A673 (cell line): Measurements from ENCODE around the gene NUDT14. TPM values are rescaled to one million over a fixed set of nuclear protein-coding genes. Genes with fewer than 3 reads are reported as not detected.

Experiments used
- BruUV-seq: library from RNA; stranded (reverse); fragments of 400-500 nt; replicated peaks from 2 replicates; lab custom pipeline; 2021; lab: Mats Ljungman, UMichigan
- CTCF ChIA-PET: fragments of 300-600 bp; sonication (Branson Sonifier 250); formaldehyde crosslinking; loops from one replicate; lab custom pipeline; 2022; ENCODE audit warnings: antibody characterized with exemption; lab: Charles Lee
- POLR2A ChIA-PET: fragments of 300-600 bp; sonication (Branson Sonifier 250); formaldehyde crosslinking; loops from one replicate; lab custom pipeline; 2022; ENCODE audit warnings: antibody characterized with exemption; ENCODE audit not compliant: low non-redundant PET; lab: Charles Lee
- DNase-seq: peaks from one replicate; pipeline ENCODE4 v3.0.0-alpha.2; 2015; ENCODE audit warnings: low spot score
- H3K27ac ChIP-seq: fragments of 200-600 bp; sonication (generic); 2 replicates; pipeline ENCODE4 v1.5.1; 2016; ENCODE audit warnings: mixed run types, low read depth, mild to moderate bottlenecking, mixed read lengths, antibody characterized with exemption, low read length; ENCODE audit not compliant: poor library complexity, severe bottlenecking
- H3K27me3 ChIP-seq: fragments of 200-600 bp; sonication (generic); replicated peaks from 2 replicates; pipeline ENCODE4 v1.6.1; 2017; ENCODE audit warnings: mixed run types, low read depth, mild to moderate bottlenecking, mixed read lengths, antibody characterized with exemption, low read length; ENCODE audit not compliant: insufficient read depth, poor library complexity
- H3K36me3 ChIP-seq: fragments of 200-600 bp; sonication (generic); 2 replicates; pipeline ENCODE4 v1.6.1; 2016; ENCODE audit warnings: mixed run types, mild to moderate bottlenecking, mixed read lengths, antibody characterized with exemption, low read length; ENCODE audit not compliant: insufficient read depth, poor library complexity, severe bottlenecking
- H3K4me1 ChIP-seq: fragments of 200-600 bp; sonication (generic); 2 replicates; pipeline ENCODE4 v1.6.1; 2017; ENCODE audit warnings: mixed run types, mild to moderate bottlenecking, mixed read lengths, antibody characterized with exemption, low read length; ENCODE audit not compliant: insufficient read depth, poor library complexity, severe bottlenecking
- H3K4me3 ChIP-seq: fragments of 200-600 bp; sonication (generic); 2 replicates; pipeline ENCODE4 v1.5.1; 2016; ENCODE audit warnings: low read depth, mixed run types, mild to moderate bottlenecking, mixed read lengths, low read length; ENCODE audit not compliant: poor library complexity, severe bottlenecking
- H3K9me3 ChIP-seq: fragments of 200-600 bp; sonication (generic); 2 replicates; pipeline ENCODE4 v1.6.1; 2016; ENCODE audit warnings: mixed run types, low read depth, mild to moderate bottlenecking, mixed read lengths, antibody characterized with exemption, low read length; ENCODE audit not compliant: poor library complexity, severe bottlenecking
- CTCF ChIP-seq: fragments of 300-800, 200-600 bp; sonication (generic); conservative IDR thresholded peaks from 2 replicates; pipeline ENCODE4 v1.5.1; 2017; ENCODE audit warnings: low read depth, mild to moderate bottlenecking, antibody characterized with exemption, low read length, moderate library complexity, mixed read lengths
- EZH2 ChIP-seq: fragments of 200-600 bp; sonication (generic); IDR thresholded peaks from 2 replicates; pipeline ENCODE4 v1.6.1; 2017; ENCODE audit warnings: borderline replicate concordance, low read depth, mild to moderate bottlenecking, mixed read lengths, antibody characterized with exemption, low read length; ENCODE audit not compliant: poor library complexity, severe bottlenecking
- intact Hi-C: fragments of 100-400 bp; cut with micrococcal nuclease; formaldehyde crosslinking; loops from one replicate; pipeline ENCODE4 v1.10.0; 2022; ENCODE audit not compliant: unreplicated experiment
- total RNA-seq: library from RNA; stranded (reverse); gene quantifications from 2 replicates; pipeline ENCODE4 v1.2.3, GENCODE V29; 2021

The NUDT14 gene
- total RNA-seq, 1 experiment from 2014 or later, result 30.8 TPM

- no peak for DNase-seq
- no TSS peak for BruUV-seq
- CTCF ChIA-PET, result no interaction called here
- Histone ChIP-seq H3K4me3 (no peak overlapping the region), H3K36me3 (no peaks in the 10 kb centered on the region), H3K4me1 (no peaks in the 10 kb centered on the region), H3K9me3 (no peaks in the 10 kb centered on the region), H3K27ac (no peak overlapping the region), H3K27me3 (no peaks in the 10 kb centered on the region)
- intact Hi-C loops, result no loop called here
- POLR2A ChIA-PET, result no interaction called here
- TF ChIP-seq EZH2 (no peak), CTCF (no peak)
Observed at GRCh38 chr14:105212541-105213300, 31.6 kb upstream of the NUDT14 start.

GRCh38 chr14:105211758-105212089, 30.6 kb upstream of the NUDT14 start:
- no TSS peak for BruUV-seq
- CTCF ChIA-PET, result no interaction called here

GRCh38 chr14:105211086-105211757, 30.1 kb upstream of the NUDT14 start:
- POLR2A ChIA-PET, result no interaction called here
- TF ChIP-seq CTCF, result no peak
- no peak for TF ChIP-seq EZH2
- no peak for DNase-seq
- no peaks in the 10 kb centered on the region for H3K36me3 ChIP-seq
- H3K27ac ChIP-seq, result no peak overlapping the region
- intact Hi-C loops, result no loop called here
- H3K4me3 ChIP-seq, result no peak overlapping the region
- no peaks in the 10 kb centered on the region for H3K27me3 ChIP-seq
- BruUV-seq, result no TSS peak
- H3K4me1 ChIP-seq, result no peaks in the 10 kb centered on the region
- H3K9me3 ChIP-seq, result no peaks in the 10 kb centered on the region
- CTCF ChIA-PET, result no interaction called here

More at GRCh38 chr14:105211758-105212089, 30.6 kb upstream of the NUDT14 start:
- Histone ChIP-seq H3K36me3 (no peaks in the 10 kb centered on the region), H3K4me3 (no peak overlapping the region), H3K4me1 (no peaks in the 10 kb centered on the region), H3K27ac (no peak overlapping the region), H3K9me3 (no peaks in the 10 kb centered on the region), H3K27me3 (no peaks in the 10 kb centered on the region)
- TF ChIP-seq EZH2 (no peak), CTCF (no peak)
- DNase-seq, result no peak
- intact Hi-C loops, result no loop called here
- POLR2A ChIA-PET, result no interaction called here
